ENCODE measurements around the gene ATP6V1B1.

ATP6V1B1 gene

DNA sequence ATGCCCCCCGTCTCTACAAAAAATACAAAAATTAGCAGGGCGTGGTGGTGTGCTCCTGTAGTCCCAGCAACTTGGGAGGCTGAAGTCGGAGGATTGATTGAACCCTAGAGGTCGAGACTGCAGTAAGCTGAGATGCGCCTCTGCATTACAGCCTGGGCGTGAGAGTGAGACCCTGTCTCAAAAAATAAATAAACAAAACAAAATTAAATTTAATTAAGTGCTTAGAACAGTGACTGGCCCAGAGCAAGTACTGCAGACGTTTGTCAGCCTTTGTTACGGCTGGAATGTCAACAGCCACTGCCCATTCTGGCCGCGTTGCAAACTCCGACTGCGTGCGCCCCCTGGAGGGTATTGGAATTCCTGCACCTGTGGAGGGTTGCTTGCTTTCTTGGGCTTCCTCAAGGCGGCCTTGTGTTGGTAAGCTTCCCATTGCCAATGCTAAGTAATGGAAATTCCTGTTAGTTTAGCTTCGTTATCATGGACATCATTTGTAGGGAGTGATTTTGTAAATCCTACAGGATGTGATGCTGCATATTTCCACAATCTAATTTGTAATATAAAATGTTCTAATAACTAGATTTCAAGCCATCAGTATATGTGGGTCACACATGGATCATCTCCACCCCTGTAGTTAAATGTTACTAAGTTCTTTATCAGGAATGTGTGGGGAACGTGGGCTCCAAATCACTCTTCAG is 15.9 kb upstream of the ATP6V1B1 start:
- TF ChIP-seq, protein P1, sequence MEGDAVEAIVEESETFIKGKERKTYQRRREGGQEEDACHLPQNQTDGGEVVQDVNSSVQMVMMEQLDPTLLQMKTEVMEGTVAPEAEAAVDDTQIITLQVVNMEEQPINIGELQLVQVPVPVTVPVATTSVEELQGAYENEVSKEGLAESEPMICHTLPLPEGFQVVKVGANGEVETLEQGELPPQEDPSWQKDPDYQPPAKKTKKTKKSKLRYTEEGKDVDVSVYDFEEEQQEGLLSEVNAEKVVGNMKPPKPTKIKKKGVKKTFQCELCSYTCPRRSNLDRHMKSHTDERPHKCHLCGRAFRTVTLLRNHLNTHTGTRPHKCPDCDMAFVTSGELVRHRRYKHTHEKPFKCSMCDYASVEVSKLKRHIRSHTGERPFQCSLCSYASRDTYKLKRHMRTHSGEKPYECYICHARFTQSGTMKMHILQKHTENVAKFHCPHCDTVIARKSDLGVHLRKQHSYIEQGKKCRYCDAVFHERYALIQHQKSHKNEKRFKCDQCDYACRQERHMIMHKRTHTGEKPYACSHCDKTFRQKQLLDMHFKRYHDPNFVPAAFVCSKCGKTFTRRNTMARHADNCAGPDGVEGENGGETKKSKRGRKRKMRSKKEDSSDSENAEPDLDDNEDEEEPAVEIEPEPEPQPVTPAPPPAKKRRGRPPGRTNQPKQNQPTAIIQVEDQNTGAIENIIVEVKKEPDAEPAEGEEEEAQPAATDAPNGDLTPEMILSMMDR (IDR thresholded peaks at IDR 0.05; ENCODE audit: low read depth, low read length, missing control alignments) = peak; percentile 89
- in situ Hi-C loops (cut with HindIII; ENCODE audit: low sequenced_read_pairs) = no loop called here

DNA sequence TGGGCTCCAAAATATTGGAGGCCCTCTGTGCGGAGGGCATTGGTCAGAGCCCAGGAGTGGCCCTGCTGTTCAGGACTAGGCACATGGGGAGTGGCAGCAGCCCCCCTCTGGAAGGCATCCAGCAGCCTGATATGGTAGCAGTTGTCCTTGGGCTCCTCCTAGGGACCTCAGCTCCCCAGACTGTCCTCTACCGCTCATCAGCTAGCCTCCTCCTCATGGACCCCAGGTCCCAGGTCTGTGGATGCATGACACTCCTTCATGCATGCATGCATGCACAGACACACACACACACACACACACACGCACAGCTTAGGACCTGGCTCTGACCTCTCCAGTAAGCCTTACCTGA is 15.4 kb upstream of the ATP6V1B1 start:
- no peak overlapping the region for H3K4me3 ChIP-seq (ENCODE audit: low read depth, low read length)
- DNase-seq (ENCODE audit: low read depth) = no peak

More for the DNA sequence above, 15.9 kb upstream of the ATP6V1B1 start:
- DNase-seq (ENCODE audit: low read depth) = peak; percentile 46
- H3K4me3 ChIP-seq (ENCODE audit: low read depth, low read length) = no peak overlapping the region

DNA sequence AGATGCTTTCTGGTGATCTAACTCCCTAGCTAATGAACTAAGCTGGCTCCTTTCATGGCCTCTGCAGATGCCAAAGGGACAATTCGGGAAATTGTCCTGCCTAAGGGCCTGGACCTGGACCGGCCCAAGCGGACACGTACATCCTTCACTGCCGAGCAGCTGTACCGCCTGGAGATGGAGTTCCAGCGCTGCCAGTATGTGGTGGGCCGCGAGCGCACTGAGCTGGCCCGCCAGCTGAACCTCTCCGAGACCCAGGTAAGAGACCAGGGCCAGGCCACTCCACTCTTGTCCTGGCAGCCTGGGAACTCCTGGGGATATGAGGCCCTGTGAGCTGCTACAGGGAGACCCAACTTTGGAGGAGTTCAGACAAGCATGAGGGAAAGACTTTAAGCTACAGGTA is 14.7 kb upstream of the ATP6V1B1 start:
- no peak overlapping the region for H3K4me3 ChIP-seq (ENCODE audit: low read depth, low read length)
- TF ChIP-seq, protein P1 (IDR thresholded peaks at IDR 0.05; ENCODE audit: low read depth, low read length, missing control alignments) = no peak
- in situ Hi-C loops (cut with HindIII; ENCODE audit: low sequenced_read_pairs) = no loop called here
- DNase-seq (ENCODE audit: low read depth) = no peak

More for the DNA sequence above, 15.4 kb upstream of the ATP6V1B1 start:
- in situ Hi-C loops (cut with HindIII; ENCODE audit: low sequenced_read_pairs) = no loop called here
- TF ChIP-seq, protein P1 (IDR thresholded peaks at IDR 0.05; ENCODE audit: low read depth, low read length, missing control alignments) = no peak

DNA sequence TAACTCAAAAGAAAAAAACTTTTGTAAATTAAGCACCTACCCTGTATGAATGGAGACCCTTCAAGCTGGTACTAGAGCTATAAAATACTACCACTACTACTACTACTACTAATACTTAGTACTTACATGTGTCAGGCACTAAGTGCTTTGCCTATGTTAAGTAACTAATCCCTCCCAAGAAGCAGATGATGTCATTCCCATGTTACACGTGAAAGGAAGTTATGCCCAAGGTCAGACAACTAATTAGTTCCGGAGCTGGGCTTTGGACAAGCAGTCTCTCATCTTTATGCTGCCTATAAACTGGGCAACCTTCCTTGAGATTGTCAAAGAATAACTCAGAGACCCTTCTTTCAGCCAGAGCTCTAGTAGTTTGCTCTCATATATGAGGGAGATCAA is 13.9 kb upstream of the ATP6V1B1 start:
- TF ChIP-seq, protein P1 (IDR thresholded peaks at IDR 0.05; ENCODE audit: low read depth, low read length, missing control alignments) = no peak
- no peak overlapping the region for H3K4me3 ChIP-seq (ENCODE audit: low read depth, low read length)
- in situ Hi-C loops (cut with HindIII; ENCODE audit: low sequenced_read_pairs) = no loop called here
- no peak for DNase-seq (ENCODE audit: low read depth)

DNA sequence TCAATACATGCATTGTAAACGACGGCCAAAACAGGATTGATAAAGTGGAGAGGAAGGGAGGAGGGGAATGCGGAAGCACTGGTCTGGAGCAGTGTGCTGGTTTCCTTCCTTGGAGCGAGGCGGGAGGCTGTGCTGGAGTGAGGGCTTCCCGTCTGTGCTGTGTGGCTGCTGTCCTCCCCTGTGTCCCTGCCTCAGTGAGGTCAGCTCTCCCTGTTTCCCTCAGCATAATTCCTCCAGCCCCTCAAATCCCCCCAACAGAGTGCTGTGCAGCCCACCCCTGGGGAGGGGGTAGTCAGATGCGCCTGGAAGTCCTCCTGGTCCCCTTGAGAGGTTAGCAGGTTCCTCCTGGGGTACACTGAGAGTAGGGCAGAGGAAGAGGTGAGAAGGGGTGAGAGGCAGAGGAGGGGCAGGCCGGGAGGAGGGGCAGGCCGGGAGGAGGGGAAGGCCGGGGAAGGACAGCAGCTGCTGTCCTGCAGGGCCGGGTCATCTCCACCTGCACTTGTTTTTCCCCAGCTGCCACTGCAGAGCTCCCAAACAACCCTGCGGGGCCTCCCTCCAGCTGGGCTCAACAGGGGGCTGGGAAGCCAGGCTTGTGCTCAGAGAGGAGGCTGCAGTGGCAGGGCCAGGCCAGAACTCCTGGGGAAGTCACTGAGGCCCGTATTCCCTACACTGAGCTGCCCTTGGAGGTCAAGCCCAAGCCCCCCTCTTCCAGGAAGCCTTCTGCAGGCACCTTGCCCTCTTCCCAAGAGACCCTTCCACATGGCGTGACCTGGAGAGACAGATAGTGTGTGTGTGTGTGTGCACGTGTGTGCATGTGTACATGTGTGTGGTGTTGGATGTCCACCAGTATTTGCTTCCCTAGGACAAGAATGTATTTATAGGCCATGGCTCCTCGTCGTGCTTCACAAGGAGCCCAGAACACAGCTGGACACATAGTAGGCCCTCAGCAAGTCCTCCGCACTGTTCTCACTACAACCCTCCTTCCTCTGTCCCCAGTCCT is 13.2 kb upstream of the ATP6V1B1 start:
- in situ Hi-C loops (cut with HindIII; ENCODE audit: low sequenced_read_pairs) = no loop called here
- TF ChIP-seq, protein P1 (IDR thresholded peaks at IDR 0.05; ENCODE audit: low read depth, low read length, missing control alignments) = no peak
- no peak overlapping the region for H3K4me3 ChIP-seq (ENCODE audit: low read depth, low read length)
- no peak for DNase-seq (ENCODE audit: low read depth)

DNA sequence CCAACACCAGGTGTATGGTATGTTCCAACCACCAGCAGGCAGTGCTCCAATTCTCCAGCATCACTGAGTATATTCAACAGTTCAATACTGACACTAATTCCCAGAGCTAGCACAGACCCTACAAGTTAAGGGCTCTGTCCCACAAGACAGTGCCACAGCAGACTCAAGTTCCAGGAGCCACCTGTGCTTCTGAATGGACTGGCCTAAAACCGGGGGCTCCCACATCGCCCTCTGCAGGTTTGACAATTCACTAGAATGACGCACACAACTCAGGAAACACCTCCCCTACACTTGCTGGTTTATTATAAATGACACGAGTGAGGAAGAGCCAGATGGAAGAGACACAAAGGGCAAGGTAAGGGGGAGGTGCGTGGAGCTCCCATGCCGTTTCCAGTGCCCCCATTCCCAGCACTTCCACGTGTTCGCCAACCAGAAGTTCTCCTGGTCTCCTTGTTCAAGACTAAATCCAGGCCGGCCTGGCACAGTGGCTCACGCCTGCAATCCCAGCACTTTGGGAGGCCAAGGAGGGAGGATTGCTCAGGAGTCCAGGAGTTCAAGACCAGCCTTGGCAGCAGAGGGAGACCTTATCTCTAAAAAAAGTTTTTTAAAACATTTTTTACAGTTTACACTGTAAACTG is 12.2 kb upstream of the ATP6V1B1 start:
- DNase-seq (ENCODE audit: low read depth) = no peak
- H3K4me3 ChIP-seq (ENCODE audit: low read depth, low read length) = no peak overlapping the region
- TF ChIP-seq, protein P1 (IDR thresholded peaks at IDR 0.05; ENCODE audit: low read depth, low read length, missing control alignments) = peak; percentile 27
- in situ Hi-C loops (cut with HindIII; ENCODE audit: low sequenced_read_pairs) = no loop called here
